H1 (cell line): Measurements from ENCODE around the gene VPS51. TPM values are rescaled to one million over a fixed set of nuclear protein-coding genes. Genes with fewer than 3 reads are reported as not detected.

Experiments
- CTCF ChIA-PET: fragments of 300-600 bp; sonication (Branson Sonifier 250); formaldehyde crosslinking; loops from one replicate; lab custom pipeline; 2021; ENCODE audit not compliant: partially characterized antibody; lab: Charles Lee
- POLR2A ChIA-PET: fragments of 300-600 bp; sonication (Branson Sonifier 250); formaldehyde crosslinking; loops from one replicate; lab custom pipeline; 2021; ENCODE audit warnings: inconsistent platforms; ENCODE audit not compliant: partially characterized antibody; lab: Charles Lee
- DNase-seq, 2 experiments: peaks; one replicate each; pipeline versions ENCODE4 v3.0.0 to v3.0.0-alpha.2; 2010 to 2022; ENCODE audit warnings: low spot score in 2 of 2, low read depth in 1 of 2, mixed read lengths in 1 of 2
- FAIRE-seq: peaks from 2 replicates; lab custom pipeline; 2011; peaks lifted over from hg19 to GRCh38; lab: Jason Lieb, UNC
- H2AFZ ChIP-seq: 2 replicates; pipeline ENCODE4 v1.8.1; 2012; ENCODE audit warnings: low read length, inconsistent platforms
- H2AK5ac ChIP-seq: 2 replicates; pipeline ENCODE4 v1.6.1; 2013; ENCODE audit warnings: low read depth, low read length
- H2BK120ac ChIP-seq: replicated peaks from 2 replicates; pipeline ENCODE3; 2013; ENCODE audit warnings: low read depth, low read length, inconsistent platforms
- H2BK12ac ChIP-seq: 2 replicates; pipeline ENCODE4 v1.6.1; 2013; ENCODE audit warnings: low read depth, low read length
- H2BK15ac ChIP-seq: 2 replicates; pipeline ENCODE4 v1.6.1; 2013; ENCODE audit warnings: low read length
- H2BK20ac ChIP-seq: 2 replicates; pipeline ENCODE4 v1.6.1; 2013; ENCODE audit warnings: low read length
- H2BK5ac ChIP-seq: 2 replicates; pipeline ENCODE4 v1.6.1; 2013; ENCODE audit warnings: low read depth, low read length
- H3K14ac ChIP-seq: 2 replicates; pipeline ENCODE4 v1.6.1; 2013; ENCODE audit warnings: inconsistent platforms; ENCODE audit not compliant: insufficient read length
- H3K18ac ChIP-seq: 2 replicates; pipeline ENCODE4 v1.6.1; 2013; ENCODE audit warnings: low read length; ENCODE audit errors: extremely low read depth
- H3K23ac ChIP-seq: 2 replicates; pipeline ENCODE4 v1.6.1; 2013; ENCODE audit warnings: inconsistent platforms; ENCODE audit not compliant: insufficient read length
- H3K23me2 ChIP-seq: 2 replicates; pipeline ENCODE4 v1.6.1; 2013; ENCODE audit warnings: low read depth, low read length
- H3K27ac ChIP-seq: 2 replicates; pipeline ENCODE4 v1.6.1; 2011; ENCODE audit warnings: low read depth, low read length, inconsistent platforms
- H3K27me3 ChIP-seq, 4 experiments: replicated peaks in 1 of 4; 1 replicate in 1 of 4; 2 replicates in 3 of 4; pipeline versions ENCODE4 v1.6.1 to v1.8.1; 2011 to 2013; ENCODE audit warnings: low read length in 3 of 4, mild to moderate bottlenecking in 3 of 4, inconsistent platforms in 2 of 4, mixed read lengths in 2 of 4, moderate library complexity in 1 of 4; ENCODE audit not compliant: control insufficient read depth in 3 of 4, insufficient read depth in 3 of 4; ENCODE audit errors: extremely low read depth in 1 of 4
- H3K36me3 ChIP-seq, 4 experiments: 2 replicates each; pipeline versions ENCODE4 v1.6.1 to v1.8.1; 2011 to 2013; ENCODE audit warnings: mild to moderate bottlenecking in 4 of 4, low read length in 3 of 4, moderate library complexity in 2 of 4, control low read depth in 1 of 4, inconsistent platforms in 1 of 4; ENCODE audit not compliant: insufficient read depth in 4 of 4, control insufficient read depth in 2 of 4
- H3K4ac ChIP-seq: replicated peaks from 2 replicates; pipeline ENCODE3; 2013; ENCODE audit warnings: low read length, low read depth, mixed read lengths, inconsistent platforms; ENCODE audit not compliant: insufficient read length
- H3K4me1 ChIP-seq, 4 experiments: replicated peaks in 1 of 4; 1 replicate in 1 of 4; 2 replicates in 3 of 4; pipeline versions ENCODE4 v1.6.1 to v1.8.1; 2011 to 2013; ENCODE audit warnings: low read length in 3 of 4, inconsistent platforms in 2 of 4, mixed read lengths in 1 of 4; ENCODE audit not compliant: insufficient read depth in 4 of 4, control insufficient read depth in 3 of 4
- H3K4me2 ChIP-seq, 2 experiments: 2 replicates each; pipeline versions ENCODE4 v1.6.1 to v1.8.1; 2011 to 2013; ENCODE audit warnings: low read depth in 2 of 2, low read length in 2 of 2, control low read depth in 1 of 2, inconsistent platforms in 1 of 2, mild to moderate bottlenecking in 1 of 2; ENCODE audit not compliant: insufficient read depth in 1 of 2
- H3K4me3 ChIP-seq, 4 experiments: fragments of 200-600, 300-600 bp in 1 of 4; sonication (generic), shearing (Covaris generic), sonication (Bioruptor Twin) in 1 of 4; 2 replicates each; pipeline versions ENCODE4 v1.5.1 to v1.8.1; 2011 to 2016; ENCODE audit warnings: low read length in 4 of 4, low read depth in 3 of 4, control low read depth in 2 of 4, inconsistent platforms in 2 of 4, mild to moderate bottlenecking in 2 of 4, mixed read lengths in 1 of 4, moderate library complexity in 1 of 4; ENCODE audit not compliant: insufficient read depth in 2 of 4; ENCODE audit errors: extremely low read depth in 1 of 4
- H3K56ac ChIP-seq: replicated peaks from 2 replicates; pipeline ENCODE3; 2013; ENCODE audit warnings: low read depth, mild to moderate bottlenecking, mixed read lengths, low read length, inconsistent platforms; ENCODE audit not compliant: insufficient read length
- H3K79me1 ChIP-seq: 2 replicates; pipeline ENCODE4 v1.6.1; 2013; ENCODE audit warnings: low read depth, low read length, control low read depth
- H3K79me2 ChIP-seq, 2 experiments: 2 replicates each; pipeline versions ENCODE4 v1.6.1 to v1.8.1; 2012 to 2013; ENCODE audit warnings: low read length in 2 of 2, mild to moderate bottlenecking in 2 of 2, inconsistent platforms in 1 of 2; ENCODE audit not compliant: insufficient read depth in 2 of 2, control insufficient read depth in 1 of 2
- H3K9ac ChIP-seq, 4 experiments: replicated peaks in 1 of 4; 1 replicate in 1 of 4; 2 replicates in 3 of 4; pipeline versions ENCODE4 v1.6.1 to v1.8.1; 2011 to 2013; ENCODE audit warnings: low read depth in 3 of 4, low read length in 3 of 4, control low read depth in 2 of 4, mild to moderate bottlenecking in 2 of 4, moderate library complexity in 2 of 4, inconsistent platforms in 1 of 4; ENCODE audit errors: extremely low read depth in 1 of 4
- H3K9me3 ChIP-seq, 2 experiments: 2 replicates each; pipeline versions ENCODE4 v1.6.1 to v1.8.1; 2012 to 2013; ENCODE audit warnings: mild to moderate bottlenecking in 2 of 2, moderate library complexity in 2 of 2, control low read depth in 1 of 2, inconsistent platforms in 1 of 2, low read depth in 1 of 2, low read length in 1 of 2, mixed read lengths in 1 of 2; ENCODE audit not compliant: insufficient read depth in 2 of 2
- H4K20me1 ChIP-seq, 2 experiments: replicated peaks in 1 of 2; 2 replicates each; pipeline versions ENCODE3 to v1.8.1; 2011 to 2013; ENCODE audit warnings: inconsistent platforms in 2 of 2, low read length in 2 of 2, mild to moderate bottlenecking in 1 of 2; ENCODE audit not compliant: insufficient read depth in 2 of 2, control insufficient read depth in 1 of 2
- H4K5ac ChIP-seq: 2 replicates; pipeline ENCODE4 v1.6.1; 2013; ENCODE audit warnings: low read length, low read depth, mixed read lengths, inconsistent platforms; ENCODE audit not compliant: insufficient read length
- H4K8ac ChIP-seq: 2 replicates; pipeline ENCODE4 v1.8.0; 2013; ENCODE audit warnings: mild to moderate bottlenecking, moderate library complexity, low read length, inconsistent platforms; ENCODE audit not compliant: insufficient read depth; ENCODE audit errors: extremely low read depth
- H4K91ac ChIP-seq: replicated peaks from 2 replicates; pipeline ENCODE3; 2013; ENCODE audit warnings: low read length, mixed read lengths, inconsistent platforms; ENCODE audit not compliant: insufficient read length
- ASH2L ChIP-seq: fragments of 200-600, 300-600 bp; sonication (generic); IDR thresholded peaks from one replicate; pipeline ENCODE4 v1.7.1; 2017; ENCODE audit warnings: low read length
- BCL11A ChIP-seq, 2 experiments: IDR thresholded peaks; one replicate each; pipeline ENCODE4 v1.6.1; 2011; ENCODE audit warnings: low read depth in 2 of 2, low read length in 2 of 2, mild to moderate bottlenecking in 2 of 2
- CEBPB ChIP-seq: IDR thresholded peaks from 2 replicates; pipeline ENCODE4 v1.6.1; 2012; ENCODE audit warnings: low read depth, low read length
- CHD2 ChIP-seq: IDR thresholded peaks from 2 replicates; pipeline ENCODE4 v1.6.1; 2012; ENCODE audit warnings: low read length, improper control_type of control experiment
- CREB1 ChIP-seq: IDR thresholded peaks from 2 replicates; pipeline ENCODE4 v1.6.1; 2012; ENCODE audit warnings: inconsistent platforms
- KDM4A ChIP-seq: IDR thresholded peaks from one replicate; pipeline ENCODE4 v1.7.1; 2012; ENCODE audit warnings: low read depth, mild to moderate bottlenecking, moderate library complexity, low read length, inconsistent platforms; ENCODE audit not compliant: severe bottlenecking
- NRF1 ChIP-seq: IDR thresholded peaks from 2 replicates; pipeline ENCODE4 v1.6.1; 2011; ENCODE audit warnings: mild to moderate bottlenecking, low read depth, low read length, improper control_type of control experiment
- RBBP5 ChIP-seq: IDR thresholded peaks from 2 replicates; pipeline ENCODE4 v1.7.1; 2012; ENCODE audit warnings: low read depth, mild to moderate bottlenecking, inconsistent platforms, low read length, moderate library complexity, borderline replicate concordance
- RFX5 ChIP-seq: IDR thresholded peaks from 2 replicates; pipeline ENCODE4 v1.6.1; 2011; ENCODE audit warnings: low read depth, low read length, improper control_type of control experiment, borderline replicate concordance
- SAP30 ChIP-seq: fragments of 300-600 bp; sonication (generic); IDR thresholded peaks from 2 replicates; pipeline ENCODE4 v1.7.1; 2012; ENCODE audit warnings: low read length, moderate library complexity, mild to moderate bottlenecking, inconsistent platforms; ENCODE audit not compliant: insufficient read depth, insufficient replicate concordance
- SP2 ChIP-seq: IDR thresholded peaks from 2 replicates; pipeline ENCODE4 v1.6.1; 2012; ENCODE audit warnings: mild to moderate bottlenecking, low read length, inconsistent platforms
- TBP ChIP-seq: IDR thresholded peaks from 2 replicates; pipeline ENCODE4 v1.6.1; 2011; ENCODE audit warnings: low read depth, low read length, improper control_type of control experiment
- YY1 ChIP-seq: IDR thresholded peaks from 2 replicates; pipeline ENCODE4 v1.6.1; 2011; ENCODE audit warnings: low read depth, mild to moderate bottlenecking, low read length
- WGBS, 2 experiments: shearing (Covaris generic) in 1 of 2; methylation state at CpG; one replicate each; pipeline versions ENCODE4 v1.1.6 to v1.1.7; 2013 to 2015; ENCODE audit warnings: low lambda C conversion rate in 2 of 2, mixed read lengths in 2 of 2, inconsistent platforms in 1 of 2, low coverage in 1 of 2, missing lambda C conversion rate in 1 of 2; ENCODE audit not compliant: insufficient replicate concordance in 2 of 2, insufficient coverage in 1 of 2, insufficient read length in 1 of 2; ENCODE audit errors: extremely low coverage in 1 of 2, missing lambda C conversion rate in 1 of 2; 5-methylcytosine and 5-hydroxymethylcytosine counted together
- polyA plus RNA-seq, 7 experiments: library from polyadenylated mRNA; depleted of rRNA in 3 of 7; stranded (reverse) in 5 of 7; unstranded in 2 of 7; fragments of >200 nt in 5 of 7; fragments of 200-250 nt in 2 of 7; gene quantifications; 1 replicate in 5 of 7; 2 replicates in 1 of 7; 4 replicates in 1 of 7; pipeline versions ENCODE4 v1.2.1 to v1.2.3, GENCODE V29; 2011 to 2013; ENCODE audit warnings: missing spikeins in 2 of 7, mixed read lengths in 2 of 7
- total RNA-seq: library from RNA; stranded (reverse); fragmentation: NEBNext Ultra II Directional; extraction: Animal tissue kit (Norgen Biotek cat#: 25700); gene quantifications from 2 replicates; pipeline ENCODE4 v1.2.1, GENCODE V29; 2021

Gene VPS51
- total and polyA plus RNA-seq, 2 of the 8 experiments (the other 6 are each of a cell fraction or from before 2014, with no cell fraction given): 97.4 to 142 TPM

DNA sequence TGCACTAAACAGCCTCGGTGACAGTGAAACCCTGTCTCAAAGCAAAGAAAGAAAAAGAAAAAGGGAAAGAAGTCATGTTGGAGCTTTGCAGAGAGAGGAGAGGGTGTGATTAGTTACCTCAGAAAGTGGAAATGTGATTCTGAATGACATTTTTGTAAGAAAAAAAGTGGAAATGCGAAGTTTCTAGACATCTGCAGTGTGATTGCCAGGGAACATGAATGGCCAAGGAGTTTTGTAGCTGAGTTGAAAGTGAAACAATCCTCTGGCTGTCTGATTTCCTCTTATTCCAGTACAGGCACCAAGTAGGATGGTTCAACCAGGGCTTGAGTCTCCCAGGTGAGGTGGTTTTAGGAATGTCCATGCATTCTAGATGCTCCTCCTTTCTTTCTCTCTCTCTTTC is 56.1 kb downstream of the VPS51 start:
- no peak overlapping the region for H3K18ac ChIP-seq
- H2BK5ac ChIP-seq: no peak overlapping the region
- H2AFZ ChIP-seq: no peak overlapping the region
- TF ChIP-seq ASH2L: no peak
- TF ChIP-seq SP2: no peak
- no peak for TF ChIP-seq YY1
- TF ChIP-seq CEBPB: no peak
- no peak for TF ChIP-seq TBP
- no peak for TF ChIP-seq CHD2
- no peak for TF ChIP-seq CREB1
- TF ChIP-seq KDM4A: no peak
- no peak for TF ChIP-seq RFX5
- TF ChIP-seq BCL11A (IDR thresholded peaks at IDR 0.05; ENCODE audit: low read depth in 2 of 2, low read length in 2 of 2): no peak
- no peak for TF ChIP-seq RBBP5
- TF ChIP-seq SAP30: no peak
- TF ChIP-seq NRF1: no peak
- H3K4ac ChIP-seq: no peak overlapping the region
- no peaks in the 10 kb centered on the region for H4K20me1 ChIP-seq
- no peaks in the 10 kb centered on the region for H3K23me2 ChIP-seq
- no peak overlapping the region for H2BK120ac ChIP-seq
- no peaks in the 10 kb centered on the region for H3K79me1 ChIP-seq
- H4K8ac ChIP-seq: no peak overlapping the region
- H3K56ac ChIP-seq: no peak overlapping the region
- H2BK12ac ChIP-seq: no peak overlapping the region
- H4K5ac ChIP-seq: no peak overlapping the region
- no peak overlapping the region for H2AK5ac ChIP-seq
- no peak overlapping the region for H3K14ac ChIP-seq
- H2BK20ac ChIP-seq: no peak overlapping the region
- no peak overlapping the region for H4K91ac ChIP-seq
- H2BK15ac ChIP-seq: no peak overlapping the region
- DNase-seq: no peak
- CTCF ChIA-PET: interaction anchor here (0.5 to 1.7 kb wide), 4 partner anchors 17 to 175 kb away, joined by 3 to 4 read pairs (median 4); partner anchors contain the start of gene CAPN1
- no peak overlapping the region for H3K23ac ChIP-seq
- no peaks in the 10 kb centered on the region for H3K79me2 ChIP-seq
- H3K4me3 ChIP-seq: no peak overlapping the region
- no peak overlapping the region for H3K27ac ChIP-seq
- POLR2A ChIA-PET: interaction anchor here (0.6 to 1.3 kb wide), 3 partner anchors 8 to 30 kb away, joined by 3 read pairs; partner anchors contain the start of genes FAU and MRPL49
- H3K4me2 ChIP-seq: no peak overlapping the region
- 83% methylated on average over 2 of the region's 2 CpGs; no CpG with 5 or more reads in 1 of the 2 experiments for WGBS, 2 experiments
- no peaks in the 10 kb centered on the region for H3K4me1 ChIP-seq
- no peak for FAIRE-seq
- H3K9me3 ChIP-seq: peaks cover 0 to 3% of the 10 kb centered on the region in 2 experiments; a peak in 1 of 4 replicates
- no peak overlapping the region for H3K9ac ChIP-seq
- H3K36me3 ChIP-seq: no peaks in the 10 kb centered on the region
- H3K27me3 ChIP-seq: no peaks in the 10 kb centered on the region
